ENCODE results near the gene AGRN. TPM values are rescaled to one million over a fixed set of nuclear protein-coding genes. Genes with fewer than 3 reads are reported as not detected.
"Not testable (repeated sequence)": the region's sequence is repeated elsewhere in the genome, so short reads cannot be mapped to it uniquely, and the experiment has no call there.

AGRN gene
- total and polyA plus RNA-seq, 4 donors: 1.8 to 22.4 (median 16.9) TPM

- Histone ChIP-seq H3K4me3 (ENCODE audit: low read depth in 1 of 3, low read length in 3 of 3) (peak overlapping the region in 2 of 3 donors; percentile 40 to 49), H3K27me3 (ENCODE audit: control insufficient read depth in 4 of 4, insufficient read depth in 4 of 4, low read length in 3 of 4) (no peaks in the 10 kb centered on the region), H3K9ac (ENCODE audit: low read depth in 1 of 2, low read length in 2 of 2) (peak overlapping the region in 1 of 2 donors; percentile 81), H3K27ac (ENCODE audit: low read depth in 1 of 2, low read length in 2 of 2) (peak overlapping the region; percentile 90 to 97), H3K4me1 (ENCODE audit: control insufficient read depth in 4 of 4, insufficient read depth in 4 of 4, low read length in 3 of 4) (peaks cover 6 to 25% (median 18%) of the 10 kb centered on the region in 4 donors), H3K9me3 (ENCODE audit: control insufficient read depth in 4 of 4, low read length in 3 of 4) (no peaks in the 10 kb centered on the region), H3K36me3 (ENCODE audit: control insufficient read depth in 4 of 4, insufficient read depth in 3 of 4, low read depth in 1 of 4, low read length in 3 of 4) (no peaks in the 10 kb centered on the region)
- TF ChIP-seq RAD21 (IDR thresholded peaks at IDR 0.05) (no peak), EGR1 (IDR thresholded peaks at IDR 0.05; ENCODE audit: low read depth in 2 of 2) (peak in 1 of 2 donors; percentile 27), JUND (IDR thresholded peaks at IDR 0.05) (peak; percentile 98 to 99), GABPA (IDR thresholded peaks at IDR 0.05 in 1 of 2, conservative IDR thresholded peaks at IDR 0.05 in 1 of 2) (peak in 1 of 2 donors; percentile 85), ZBTB33 (IDR thresholded peaks at IDR 0.05) (no peak), SP1 (IDR thresholded peaks at IDR 0.05) (peak; percentile 98), CTCF (IDR thresholded peaks at IDR 0.05; ENCODE audit: low read depth, low read length, missing input control) (no peak), REST (IDR thresholded peaks at IDR 0.05) (peak; percentile 92), FOXA2 (IDR thresholded peaks at IDR 0.05) (peak; percentile 30), HNF4A (conservative IDR thresholded peaks at IDR 0.05) (peak; percentile 99 to 100), HNF4G (IDR thresholded peaks at IDR 0.05) (peak; percentile 98), NR2F2 (IDR thresholded peaks at IDR 0.05) (peak; percentile 38), TAF1 (conservative IDR thresholded peaks at IDR 0.05) (no peak), YY1 (IDR thresholded peaks at IDR 0.05) (peak; percentile 94), FOXA1 (IDR thresholded peaks at IDR 0.05) (peak; percentile 35), RXRA (IDR thresholded peaks at IDR 0.05) (peak; percentile 78 to 92)
- TF ChIP-seq, protein P1, sequence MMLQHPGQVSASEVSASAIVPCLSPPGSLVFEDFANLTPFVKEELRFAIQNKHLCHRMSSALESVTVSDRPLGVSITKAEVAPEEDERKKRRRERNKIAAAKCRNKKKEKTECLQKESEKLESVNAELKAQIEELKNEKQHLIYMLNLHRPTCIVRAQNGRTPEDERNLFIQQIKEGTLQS (IDR thresholded peaks at IDR 0.05): peak; percentile 97
- TF ChIP-seq, protein P2, sequence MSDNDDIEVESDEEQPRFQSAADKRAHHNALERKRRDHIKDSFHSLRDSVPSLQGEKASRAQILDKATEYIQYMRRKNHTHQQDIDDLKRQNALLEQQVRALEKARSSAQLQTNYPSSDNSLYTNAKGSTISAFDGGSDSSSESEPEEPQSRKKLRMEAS (IDR thresholded peaks at IDR 0.05): peak; percentile 78
- 57% methylated on average over 37 of the region's 37 CpGs for WGBS
- DNase-seq (ENCODE audit: low spot score): no peak
Measured at GRCh38 chr1:1006305-1007159, 13.4 kb upstream of the AGRN start.

DNA sequence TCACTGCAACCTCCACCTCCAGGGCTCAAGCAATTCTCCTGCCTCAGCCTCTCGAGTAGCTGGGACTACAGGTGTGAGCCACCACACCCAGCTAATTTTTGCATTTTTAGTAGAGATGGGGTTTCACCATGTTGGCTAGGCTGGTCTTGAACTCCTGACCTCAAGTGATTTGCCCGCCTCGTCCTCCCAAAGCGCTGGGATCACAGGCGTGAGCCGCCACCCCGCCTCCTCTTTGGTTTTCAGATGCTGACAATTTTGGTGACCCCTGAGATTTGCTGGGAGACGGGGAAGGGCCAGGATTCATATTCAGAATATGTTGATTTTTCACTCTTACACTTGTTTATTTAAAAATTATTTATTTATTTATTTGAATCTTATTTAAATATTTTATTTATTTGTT is 9.8 kb upstream of the AGRN start:
- H3K9me3 ChIP-seq (ENCODE audit: control insufficient read depth in 4 of 4, low read length in 3 of 4); H3K36me3 ChIP-seq (ENCODE audit: control insufficient read depth in 4 of 4, insufficient read depth in 3 of 4, low read depth in 1 of 4, low read length in 3 of 4); H3K27ac ChIP-seq (ENCODE audit: low read depth in 1 of 2, low read length in 2 of 2); H3K27me3 ChIP-seq (ENCODE audit: control insufficient read depth in 4 of 4, insufficient read depth in 4 of 4, low read length in 3 of 4); DNase-seq (ENCODE audit: low spot score); H3K4me3 ChIP-seq (ENCODE audit: low read depth in 1 of 3, low read length in 3 of 3); H3K9ac ChIP-seq (ENCODE audit: low read depth in 1 of 2, low read length in 2 of 2): not testable (repeated sequence)
- H3K4me1 ChIP-seq (ENCODE audit: control insufficient read depth in 4 of 4, insufficient read depth in 4 of 4, low read length in 3 of 4): peaks cover 10 to 33% (median 18%) of the 10 kb centered on the region in 4 donors
- 90% methylated on average over 8 of the region's 8 CpGs for WGBS
